IMR-90 (cell line): ENCODE data around the gene MFAP4. TPM values are rescaled to one million over a fixed set of nuclear protein-coding genes. Genes with fewer than 3 reads are reported as not detected.

Experiments
- microRNA-seq, 2 experiments: library from miRNA; stranded (forward) in 1 of 2; unstranded in 1 of 2; fragments of 10-50 nt in 1 of 2; fragments of <30 nt in 1 of 2; gene quantifications in 1 of 2; microRNA quantifications in 1 of 2; one replicate each; pipeline versions ENCODE3 to v1.1.0; 2013 to 2020; ENCODE audit not compliant: insufficient read depth in 1 of 2, insufficient read length in 1 of 2, unreplicated experiment in 1 of 2
- polyA plus RNA-seq, 3 experiments: library from polyadenylated mRNA; depleted of rRNA; stranded (reverse); fragments of >200 nt; gene quantifications; 2 replicates each; pipeline ENCODE4 v1.2.3, GENCODE V29; 2012; ENCODE audit warnings: low replicate concordance in 1 of 3
- small RNA-seq, 5 experiments: library from RNA; depleted of rRNA; stranded (forward); fragments of <200 nt; gene quantifications; one replicate each; pipeline ENCODE3, GENCODE V24; 2012
- total RNA-seq: library from RNA; depleted of rRNA; stranded (reverse); fragments of >200 nt; gene quantifications from 2 replicates; pipeline ENCODE4 v1.2.3, GENCODE V29; 2012; rRNA removed

MFAP4 gene
- total and polyA plus RNA-seq, 2 of the 4 experiments (the other 2 are of a cell fraction), result 7.0 to 71.6 TPM

Small RNA genes lying within 50 kb of the gene (microRNA-seq; reads per million reads assigned to microRNA genes)
- gene MIR1180 (ENCODE audit: insufficient read depth in 1 of 2, insufficient read length in 1 of 2, unreplicated experiment in 1 of 2) (50.6 to 764 reads per million in 2 experiments), gene RF00537 (ENCODE audit: insufficient read depth, insufficient read length) (not detected)

Small RNA genes lying within 50 kb of the gene (small RNA-seq; reads per million reads assigned to genes)
- gene MIR1180 (0.11 to 9.5 (median 5.4) reads per million in 5 experiments), gene RF00537 (0 reads per million in 5 experiments)

Other genes with a start within 250 kb of the MFAP4 start
- 14.9 and 19.4 TPM in 2 replicates for gene EPN2, start 149.8 kb downstream of the MFAP4 start, total RNA-seq
- 25.3 and 28.0 TPM in 2 replicates for gene EPN2, start 149.8 kb downstream of the MFAP4 start, polyA plus RNA-seq (2012; rRNA removed)
- gene B9D1, start 24.5 kb downstream of the MFAP4 start, total RNA-seq, result 23.3 and 42.5 TPM in 2 replicates
- gene B9D1, start 24.5 kb downstream of the MFAP4 start, polyA plus RNA-seq (2012; rRNA removed), result 43.8 and 54.9 TPM in 2 replicates
- gene MAPK7, start 8.7 kb downstream of the MFAP4 start, total RNA-seq, result 6.4 and 9.7 TPM in 2 replicates
- 20.7 and 25.4 TPM in 2 replicates for gene MAPK7, start 8.7 kb downstream of the MFAP4 start, polyA plus RNA-seq (2012; rRNA removed)
- gene RNF112, start 24.0 kb upstream of the MFAP4 start, total RNA-seq, result 1.7 and 2.5 TPM in 2 replicates
- gene RNF112, start 24.0 kb upstream of the MFAP4 start, polyA plus RNA-seq (2012; rRNA removed), result 5.5 and 5.7 TPM in 2 replicates
- not detected in 2 replicates for gene SLC47A1, start 146.7 kb upstream of the MFAP4 start, total RNA-seq
- gene SLC47A1, start 146.7 kb upstream of the MFAP4 start, polyA plus RNA-seq (2012; rRNA removed), result not detected in 2 replicates